ENCODE data around the gene CASK.
"Not testable (repeated sequence)": the region's sequence is repeated elsewhere in the genome, so short reads cannot be mapped to it uniquely, and the experiment has no call there.

The CASK gene

GRCh38 chrX:41518127-41518840, 405.1 kb downstream of the CASK start:
- no peak overlapping the region for H3K4me3 ChIP-seq (ENCODE audit: low read depth, low read length)
- TF ChIP-seq CTCF (IDR thresholded peaks at IDR 0.05; ENCODE audit: low read depth, low read length): no peak

- no peak for TF ChIP-seq CTCF (IDR thresholded peaks at IDR 0.05; ENCODE audit: low read depth, low read length)
- H3K4me3 ChIP-seq (ENCODE audit: low read depth, low read length): no peak overlapping the region
These were observed 406.2 kb downstream of the CASK start for GRCh38 chrX:41516999-41517765.

- no peak overlapping the region for H3K4me3 ChIP-seq (ENCODE audit: low read depth, low read length)
- TF ChIP-seq CTCF (IDR thresholded peaks at IDR 0.05; ENCODE audit: low read depth, low read length): no peak
These were observed 406.9 kb downstream of the CASK start for GRCh38 chrX:41516456-41516855.

GRCh38 chrX:41515376-41515775, 408.0 kb downstream of the CASK start:
- no peak for TF ChIP-seq CTCF (IDR thresholded peaks at IDR 0.05; ENCODE audit: low read depth, low read length)
- no peak overlapping the region for H3K4me3 ChIP-seq (ENCODE audit: low read depth, low read length)

- no peak for TF ChIP-seq CTCF (IDR thresholded peaks at IDR 0.05; ENCODE audit: low read depth, low read length)
- no peak overlapping the region for H3K4me3 ChIP-seq (ENCODE audit: low read depth, low read length)
These were observed 409.2 kb downstream of the CASK start for GRCh38 chrX:41514179-41514578.

- not testable (repeated sequence) for H3K4me3 ChIP-seq (ENCODE audit: low read depth, low read length)
These were observed 410.5 kb downstream of the CASK start for GRCh38 chrX:41512853-41513252.

- no peak overlapping the region for H3K4me3 ChIP-seq (ENCODE audit: low read depth, low read length)
- TF ChIP-seq CTCF (IDR thresholded peaks at IDR 0.05; ENCODE audit: low read depth, low read length): no peak
These were observed 411.0 kb downstream of the CASK start for GRCh38 chrX:41512394-41512793.

All from WI38 (cell line).